Subcutaneous abdominal adipose tissue (tissue), 5 donors: ENCODE results near the gene NCF2.

ENCODE experiments used
- H3K27ac ChIP-seq: one replicate; pipeline ENCODE4 v1.7.0; 2013; ENCODE audit warnings: low read depth, mild to moderate bottlenecking, inconsistent platforms, low read length, moderate library complexity
- H3K27me3 ChIP-seq, 5 donors: one replicate each; pipeline ENCODE4 v1.7.0; 2013; ENCODE audit warnings: low read length in 5 of 5, inconsistent platforms in 1 of 5; ENCODE audit not compliant: control insufficient read depth in 5 of 5, insufficient read depth in 4 of 5
- H3K36me3 ChIP-seq, 5 donors: one replicate each; pipeline ENCODE4 v1.7.0; 2013; ENCODE audit warnings: low read length in 5 of 5; ENCODE audit not compliant: control insufficient read depth in 5 of 5, insufficient read depth in 5 of 5
- H3K4me1 ChIP-seq, 5 donors: one replicate each; pipeline ENCODE4 v1.7.0; 2013; ENCODE audit warnings: low read length in 5 of 5, mild to moderate bottlenecking in 3 of 5, moderate library complexity in 1 of 5; ENCODE audit not compliant: control insufficient read depth in 5 of 5, insufficient read depth in 5 of 5
- H3K4me3 ChIP-seq, 5 donors: one replicate each; pipeline ENCODE4 v1.7.0; 2013; ENCODE audit warnings: low read length in 5 of 5, low read depth in 1 of 5
- H3K9ac ChIP-seq, 5 donors: one replicate each; pipeline ENCODE4 v1.7.0; 2013; ENCODE audit warnings: low read length in 5 of 5, mild to moderate bottlenecking in 4 of 5, moderate library complexity in 3 of 5
- H3K9me3 ChIP-seq, 5 donors: one replicate each; pipeline ENCODE4 v1.7.0; 2013; ENCODE audit warnings: low read length in 5 of 5; ENCODE audit not compliant: control insufficient read depth in 5 of 5
- donor health status: healthy.
- donor health status: healthy.
- donor health status: healthy.
- donor health status: healthy.
- donor health status: healthy.

Gene NCF2

DNA sequence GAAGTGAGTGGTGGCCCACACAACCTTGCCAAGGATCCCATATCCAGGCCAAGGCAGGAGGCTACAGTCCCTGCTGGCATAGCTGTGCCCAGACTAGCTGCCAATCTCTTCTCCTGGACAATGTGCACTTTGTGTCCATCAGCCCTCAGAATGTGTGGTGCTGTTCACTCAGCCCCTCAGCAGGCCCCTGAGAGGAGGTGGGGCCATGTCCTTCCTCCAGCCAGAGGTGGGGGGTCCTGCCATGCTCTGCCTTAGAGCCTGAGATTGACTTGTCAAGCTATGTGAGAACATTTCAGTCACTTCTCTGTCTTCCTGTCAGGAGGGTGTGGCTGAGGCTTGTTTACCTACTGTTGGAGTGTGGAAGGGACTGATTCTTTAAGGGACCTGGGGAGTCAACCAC lies 1.4 kb downstream of the NCF2 start:
- Histone ChIP-seq H3K27me3 (no peaks in the 10 kb centered on the region), H3K36me3 (peaks cover 0 to 5% (median 0%) of the 10 kb centered on the region in 5 donors), H3K9ac (no peak overlapping the region), H3K9me3 (no peaks in the 10 kb centered on the region), H3K27ac (no peak overlapping the region), H3K4me1 (peaks cover 0 to 21% (median 0%) of the 10 kb centered on the region in 5 donors), H3K4me3 (peak overlapping the region; percentile 31 to 56 (median 41))

DNA sequence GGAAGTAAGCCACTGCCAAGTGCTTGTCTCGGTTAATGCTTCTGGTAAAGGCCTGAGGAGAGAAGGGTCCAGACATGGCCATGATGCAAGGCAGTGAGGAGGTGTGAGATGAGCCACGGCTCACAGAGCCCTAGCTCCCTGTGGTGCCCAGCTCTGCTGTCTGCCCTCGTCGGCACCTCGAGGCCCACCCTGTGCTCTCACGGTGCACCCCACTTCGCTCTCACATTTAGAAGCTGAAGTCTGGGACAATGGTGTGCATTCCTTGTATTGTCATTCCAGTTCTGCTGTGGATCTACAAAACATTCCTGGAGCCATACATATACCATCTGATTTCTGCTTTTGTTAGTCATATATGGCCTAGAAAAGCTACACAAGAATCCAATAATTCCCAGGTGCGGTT lies 3.3 kb downstream of the NCF2 start:
- Histone ChIP-seq H3K27ac (no peak overlapping the region), H3K36me3 (peaks cover 0 to 5% (median 0%) of the 10 kb centered on the region in 5 donors), H3K4me1 (peaks cover 0 to 10% (median 0%) of the 10 kb centered on the region in 5 donors), H3K9ac (no peak overlapping the region), H3K4me3 (no peak overlapping the region), H3K27me3 (no peaks in the 10 kb centered on the region), H3K9me3 (no peaks in the 10 kb centered on the region)

DNA sequence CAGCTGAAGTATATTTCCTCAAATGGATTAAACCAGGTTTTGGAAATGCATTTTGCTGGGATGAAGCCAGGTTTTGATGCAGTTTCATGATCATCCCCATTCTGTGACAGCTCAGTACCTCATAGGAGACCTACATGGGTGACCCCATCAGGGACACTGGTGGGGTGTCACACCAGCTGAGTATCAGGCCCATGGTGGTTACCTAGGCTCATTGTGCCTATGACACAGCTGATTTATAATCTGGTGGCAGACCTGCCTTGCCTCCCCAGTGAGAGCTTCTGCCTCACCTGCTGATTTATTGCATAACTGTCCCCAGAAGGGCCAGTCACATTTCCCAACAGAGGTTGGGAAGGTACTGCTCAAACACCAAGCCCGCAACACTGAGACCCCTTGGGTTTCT lies 3.8 kb downstream of the NCF2 start:
- H3K27ac ChIP-seq = no peak overlapping the region
- H3K9me3 ChIP-seq = no peaks in the 10 kb centered on the region
- H3K4me3 ChIP-seq = no peak overlapping the region
- no peak overlapping the region for H3K9ac ChIP-seq
- H3K27me3 ChIP-seq = no peaks in the 10 kb centered on the region
- H3K36me3 ChIP-seq = peaks cover 0 to 5% (median 0%) of the 10 kb centered on the region in 5 donors
- H3K4me1 ChIP-seq = peaks cover 0 to 10% (median 0%) of the 10 kb centered on the region in 5 donors

DNA sequence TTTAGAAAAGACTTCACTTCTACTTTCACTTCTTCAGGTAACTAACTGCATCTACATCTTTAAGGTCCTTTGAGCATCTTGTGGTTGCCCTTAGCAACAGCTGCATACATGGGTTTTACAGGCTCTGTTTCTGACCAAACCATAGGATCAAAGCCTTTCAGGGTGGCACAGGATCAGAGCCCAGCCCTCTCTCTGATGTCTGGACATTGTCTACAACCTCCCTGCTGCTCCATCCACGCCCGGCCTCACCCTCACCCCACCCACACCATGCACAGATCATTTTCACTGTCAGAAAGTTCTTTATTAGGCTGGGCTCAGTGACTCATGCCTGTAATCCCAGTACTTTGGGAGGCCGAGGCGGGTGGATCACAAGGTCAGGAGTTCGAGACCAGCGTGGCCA lies 5.2 kb downstream of the NCF2 start:
- H3K9me3 ChIP-seq = no peaks in the 10 kb centered on the region
- no peaks in the 10 kb centered on the region for H3K27me3 ChIP-seq
- H3K4me3 ChIP-seq = no peak overlapping the region
- no peak overlapping the region for H3K27ac ChIP-seq
- peaks cover 0 to 5% (median 0%) of the 10 kb centered on the region in 5 donors for H3K36me3 ChIP-seq
- H3K9ac ChIP-seq = no peak overlapping the region
- peaks cover 0 to 11% (median 5%) of the 10 kb centered on the region in 5 donors for H3K4me1 ChIP-seq

DNA sequence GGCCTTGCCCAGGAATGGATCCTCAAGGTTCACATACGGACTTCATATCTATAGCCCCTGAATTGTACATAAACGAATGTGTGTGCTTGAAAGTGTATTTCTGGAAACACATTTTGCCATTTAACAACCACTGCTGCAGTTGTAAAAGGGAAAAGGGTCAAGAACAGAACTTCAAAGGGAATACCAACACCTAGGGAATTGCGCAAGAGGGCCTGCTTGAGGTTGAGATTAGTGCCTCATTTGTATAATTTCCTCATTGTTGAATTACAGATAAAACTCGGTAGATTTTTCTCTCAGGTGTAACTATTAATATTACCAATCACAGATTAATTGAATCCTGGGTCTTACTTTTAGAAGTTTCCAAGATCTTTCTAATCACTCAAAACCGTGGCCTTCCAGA lies 6.1 kb downstream of the NCF2 start:
- Histone ChIP-seq H3K27ac (no peak overlapping the region), H3K9ac (no peak overlapping the region), H3K4me3 (no peak overlapping the region), H3K9me3 (no peaks in the 10 kb centered on the region), H3K4me1 (peaks cover 0 to 14% (median 9%) of the 10 kb centered on the region in 5 donors), H3K36me3 (peaks cover 0 to 5% (median 0%) of the 10 kb centered on the region in 5 donors), H3K27me3 (no peaks in the 10 kb centered on the region)

DNA sequence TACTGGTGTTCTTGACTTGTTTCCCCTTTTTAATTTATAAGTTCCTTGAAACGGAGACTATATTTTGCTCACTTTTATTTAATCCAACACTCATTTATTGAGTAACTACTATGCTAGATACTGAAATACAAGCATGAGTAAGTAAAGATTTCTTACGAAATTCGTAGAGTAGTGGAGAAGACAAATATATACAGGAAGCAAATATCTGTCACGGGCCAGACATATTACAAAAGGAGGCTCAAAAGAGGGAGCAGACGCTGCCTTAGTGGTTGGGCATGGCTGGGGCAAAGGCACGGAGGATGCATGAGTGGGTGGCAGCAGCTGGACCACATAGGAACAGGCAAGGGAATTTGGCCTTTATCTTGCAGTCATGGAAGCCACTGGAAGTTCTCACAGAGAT lies 6.8 kb downstream of the NCF2 start:
- H3K4me3 ChIP-seq = no peak overlapping the region
- no peak overlapping the region for H3K9ac ChIP-seq
- no peaks in the 10 kb centered on the region for H3K27me3 ChIP-seq
- peaks cover 0 to 5% (median 0%) of the 10 kb centered on the region in 5 donors for H3K36me3 ChIP-seq
- H3K27ac ChIP-seq = no peak overlapping the region
- H3K4me1 ChIP-seq = peaks cover 0 to 19% (median 9%) of the 10 kb centered on the region in 5 donors
- no peaks in the 10 kb centered on the region for H3K9me3 ChIP-seq

DNA sequence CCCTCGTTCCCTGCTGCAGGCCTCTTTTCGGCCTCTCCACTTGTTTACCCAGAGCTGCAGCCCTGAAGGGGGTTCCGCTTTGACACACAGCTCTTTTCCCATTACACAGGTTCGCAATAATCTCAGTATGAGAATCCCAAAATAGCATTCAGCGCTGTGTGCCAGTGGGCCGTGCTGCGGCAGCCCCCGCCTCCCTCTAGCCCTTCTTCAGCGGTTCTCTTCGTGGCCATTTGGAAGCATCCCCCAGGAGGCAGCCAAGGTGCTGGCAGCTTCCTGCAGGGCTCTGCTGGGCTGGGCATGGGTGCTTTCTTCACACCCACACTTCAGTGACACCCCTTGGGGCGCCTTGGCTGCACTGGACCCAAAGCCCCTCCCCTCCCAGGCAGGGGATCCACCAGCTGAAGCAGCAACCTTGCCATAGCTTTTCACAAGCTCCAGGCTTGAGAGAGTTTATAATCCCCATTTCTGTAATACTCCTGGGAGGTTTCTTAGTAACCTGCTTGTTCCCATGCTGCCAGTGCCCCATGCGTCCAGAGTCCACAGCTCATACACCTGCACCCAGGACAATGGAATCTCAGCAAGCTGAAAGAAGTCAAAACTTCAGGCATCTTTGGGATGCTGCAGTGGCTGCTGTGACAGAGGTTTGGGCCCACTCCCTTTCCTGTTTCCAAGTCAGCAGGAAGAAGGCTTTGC lies 8.1 kb downstream of the NCF2 start:
- Histone ChIP-seq H3K4me3 (no peak overlapping the region), H3K4me1 (peaks cover 0 to 26% (median 9%) of the 10 kb centered on the region in 5 donors), H3K9me3 (no peaks in the 10 kb centered on the region), H3K27me3 (no peaks in the 10 kb centered on the region), H3K27ac (no peak overlapping the region), H3K36me3 (peaks cover 0 to 5% (median 0%) of the 10 kb centered on the region in 5 donors), H3K9ac (no peak overlapping the region)

DNA sequence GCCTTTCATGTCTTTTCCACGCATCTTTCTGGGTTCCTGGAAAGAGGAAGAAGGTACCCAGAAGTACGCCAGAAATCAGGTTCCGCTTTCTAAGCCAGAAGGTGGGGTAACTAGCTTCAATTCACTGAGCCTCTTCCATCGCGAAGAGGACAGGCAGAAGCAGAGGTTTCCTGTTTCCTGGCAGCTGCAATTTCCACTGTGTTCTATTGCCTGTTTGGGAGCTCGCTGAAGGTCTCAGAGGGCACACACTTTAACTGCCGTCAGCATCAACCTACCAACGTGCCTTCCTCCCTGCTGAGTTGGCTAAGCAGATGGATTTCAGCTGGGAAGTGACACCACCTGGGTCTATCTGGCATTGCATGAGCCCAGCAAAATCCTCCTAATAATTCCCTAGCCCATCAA lies 10.0 kb downstream of the NCF2 start:
- peaks cover 0 to 12% (median 0%) of the 10 kb centered on the region in 5 donors for H3K36me3 ChIP-seq
- no peak overlapping the region for H3K9ac ChIP-seq
- H3K4me3 ChIP-seq = peak overlapping the region in 2 of 5 donors; percentile 1 to 14
- H3K4me1 ChIP-seq = peaks cover 0 to 20% (median 9%) of the 10 kb centered on the region in 5 donors
- H3K27ac ChIP-seq = no peak overlapping the region
- H3K27me3 ChIP-seq = peaks cover 0 to 2% (median 0%) of the 10 kb centered on the region in 5 donors
- no peaks in the 10 kb centered on the region for H3K9me3 ChIP-seq

DNA sequence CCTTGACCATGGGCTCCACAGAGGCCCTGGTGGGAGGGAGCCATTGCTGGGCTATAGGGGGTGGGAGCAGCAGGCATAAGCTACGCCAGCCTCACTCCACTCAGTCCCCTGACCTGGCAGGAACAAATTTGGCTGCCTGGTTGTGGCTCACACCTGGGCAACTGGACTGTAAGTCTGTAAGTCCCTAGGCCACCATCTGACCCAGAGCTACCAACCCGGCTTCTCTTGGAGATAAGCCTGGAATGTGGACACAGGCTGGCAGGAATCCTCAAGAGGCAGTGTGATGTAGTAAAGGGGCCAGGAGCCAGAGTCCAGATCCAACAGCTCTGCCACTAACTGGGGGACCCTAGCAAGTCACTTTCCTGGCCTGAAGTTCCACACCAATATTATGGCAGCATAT lies 11.4 kb downstream of the NCF2 start:
- Histone ChIP-seq H3K4me1 (peaks cover 0 to 20% (median 9%) of the 10 kb centered on the region in 5 donors), H3K27ac (no peak overlapping the region)

DNA sequence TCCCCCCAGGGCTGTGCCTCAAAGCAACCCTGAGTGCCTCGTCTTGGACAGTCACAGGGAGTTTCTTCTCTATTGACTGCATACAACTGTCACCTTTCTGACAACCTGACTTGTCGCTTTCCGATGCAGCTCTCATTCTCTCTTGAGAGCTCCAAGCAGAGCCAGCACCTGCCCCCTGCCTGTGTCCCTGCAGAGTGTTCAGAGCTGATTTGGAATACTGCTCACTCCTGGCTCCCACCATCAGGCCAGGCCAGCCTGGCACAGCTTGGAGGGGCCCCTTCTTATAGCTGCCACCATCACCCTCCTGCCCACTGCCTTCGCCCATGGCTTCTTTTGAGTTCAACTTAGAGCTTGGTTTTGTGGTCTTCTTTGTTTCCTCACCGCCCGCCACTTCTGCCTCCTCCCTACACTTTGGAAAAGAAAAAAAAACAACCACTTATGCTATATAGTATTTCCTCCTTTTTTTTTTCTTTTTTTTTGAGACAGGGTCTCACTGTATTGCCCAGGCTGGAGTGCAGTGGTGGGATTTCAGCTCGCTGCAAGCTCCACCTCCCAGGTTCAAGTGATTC lies 12.3 kb downstream of the NCF2 start:
- no peak overlapping the region for H3K4me3 ChIP-seq
- no peak overlapping the region for H3K9ac ChIP-seq
- peaks cover 0 to 20% (median 9%) of the 10 kb centered on the region in 5 donors for H3K4me1 ChIP-seq
- peaks cover 0 to 2% (median 0%) of the 10 kb centered on the region in 5 donors for H3K27me3 ChIP-seq
- no peaks in the 10 kb centered on the region for H3K9me3 ChIP-seq
- peaks cover 0 to 25% (median 0%) of the 10 kb centered on the region in 5 donors for H3K36me3 ChIP-seq
- H3K27ac ChIP-seq = no peak overlapping the region

More for the DNA sequence above, 11.4 kb downstream of the NCF2 start:
- Histone ChIP-seq H3K27me3 (peaks cover 0 to 2% (median 0%) of the 10 kb centered on the region in 5 donors), H3K4me3 (no peak overlapping the region), H3K36me3 (peaks cover 0 to 20% (median 0%) of the 10 kb centered on the region in 5 donors), H3K9me3 (no peaks in the 10 kb centered on the region), H3K9ac (no peak overlapping the region)
